Fibroblast of villous mesenchyme (primary cell): Measurements from ENCODE around the gene CFDP1. TPM values are rescaled to one million over a fixed set of nuclear protein-coding genes. Genes with fewer than 3 reads are reported as not detected.
A peak's percentile ranks its signal among the peaks of the same experiment; 100 is the strongest.

Experiments
- DNase-seq: peaks from one replicate; pipeline ENCODE4 v3.0.0-alpha.2; 2010; ENCODE audit warnings: low read depth
- H3K4me3 ChIP-seq: 2 replicates; pipeline ENCODE4 v1.5.1; 2011; ENCODE audit warnings: low read depth, mild to moderate bottlenecking, low read length
- total RNA-seq: library from RNA; depleted of rRNA; stranded (reverse); fragments of >200 nt; gene quantifications from 2 replicates; pipeline ENCODE4 v1.2.3, GENCODE V29; 2012
- TF ChIP-seq, protein P1 (sequence below): IDR thresholded peaks from 2 replicates; pipeline ENCODE4 v1.5.1; 2012; ENCODE audit warnings: low read depth, mild to moderate bottlenecking, low read length; ENCODE audit not compliant: insufficient read depth

CFDP1 gene
- total RNA-seq, 1 donor: 39.7 TPM

DNA sequence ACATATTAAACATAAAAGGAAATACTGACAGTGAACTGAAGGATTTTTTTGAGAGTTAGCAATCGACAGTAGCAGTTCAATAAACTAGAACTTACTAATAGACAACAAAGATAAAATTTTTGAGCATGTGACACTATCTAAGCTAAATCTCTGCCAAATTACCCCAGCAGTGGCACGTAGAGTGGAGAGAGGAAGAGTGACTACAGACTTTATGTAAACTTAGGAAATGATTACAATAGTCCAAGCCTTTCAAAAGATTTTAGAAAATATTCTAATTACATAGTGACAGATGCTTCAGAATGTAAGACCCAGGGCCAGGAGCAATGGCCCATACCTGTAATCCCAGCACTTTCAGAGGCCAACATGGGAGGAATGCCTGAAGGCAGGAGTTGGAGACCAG is 52.4 kb downstream of the CFDP1 start:
- H3K4me3 ChIP-seq: no peak overlapping the region
- TF ChIP-seq, protein P1, sequence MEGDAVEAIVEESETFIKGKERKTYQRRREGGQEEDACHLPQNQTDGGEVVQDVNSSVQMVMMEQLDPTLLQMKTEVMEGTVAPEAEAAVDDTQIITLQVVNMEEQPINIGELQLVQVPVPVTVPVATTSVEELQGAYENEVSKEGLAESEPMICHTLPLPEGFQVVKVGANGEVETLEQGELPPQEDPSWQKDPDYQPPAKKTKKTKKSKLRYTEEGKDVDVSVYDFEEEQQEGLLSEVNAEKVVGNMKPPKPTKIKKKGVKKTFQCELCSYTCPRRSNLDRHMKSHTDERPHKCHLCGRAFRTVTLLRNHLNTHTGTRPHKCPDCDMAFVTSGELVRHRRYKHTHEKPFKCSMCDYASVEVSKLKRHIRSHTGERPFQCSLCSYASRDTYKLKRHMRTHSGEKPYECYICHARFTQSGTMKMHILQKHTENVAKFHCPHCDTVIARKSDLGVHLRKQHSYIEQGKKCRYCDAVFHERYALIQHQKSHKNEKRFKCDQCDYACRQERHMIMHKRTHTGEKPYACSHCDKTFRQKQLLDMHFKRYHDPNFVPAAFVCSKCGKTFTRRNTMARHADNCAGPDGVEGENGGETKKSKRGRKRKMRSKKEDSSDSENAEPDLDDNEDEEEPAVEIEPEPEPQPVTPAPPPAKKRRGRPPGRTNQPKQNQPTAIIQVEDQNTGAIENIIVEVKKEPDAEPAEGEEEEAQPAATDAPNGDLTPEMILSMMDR: no peak
- peak; percentile 52 for DNase-seq

DNA sequence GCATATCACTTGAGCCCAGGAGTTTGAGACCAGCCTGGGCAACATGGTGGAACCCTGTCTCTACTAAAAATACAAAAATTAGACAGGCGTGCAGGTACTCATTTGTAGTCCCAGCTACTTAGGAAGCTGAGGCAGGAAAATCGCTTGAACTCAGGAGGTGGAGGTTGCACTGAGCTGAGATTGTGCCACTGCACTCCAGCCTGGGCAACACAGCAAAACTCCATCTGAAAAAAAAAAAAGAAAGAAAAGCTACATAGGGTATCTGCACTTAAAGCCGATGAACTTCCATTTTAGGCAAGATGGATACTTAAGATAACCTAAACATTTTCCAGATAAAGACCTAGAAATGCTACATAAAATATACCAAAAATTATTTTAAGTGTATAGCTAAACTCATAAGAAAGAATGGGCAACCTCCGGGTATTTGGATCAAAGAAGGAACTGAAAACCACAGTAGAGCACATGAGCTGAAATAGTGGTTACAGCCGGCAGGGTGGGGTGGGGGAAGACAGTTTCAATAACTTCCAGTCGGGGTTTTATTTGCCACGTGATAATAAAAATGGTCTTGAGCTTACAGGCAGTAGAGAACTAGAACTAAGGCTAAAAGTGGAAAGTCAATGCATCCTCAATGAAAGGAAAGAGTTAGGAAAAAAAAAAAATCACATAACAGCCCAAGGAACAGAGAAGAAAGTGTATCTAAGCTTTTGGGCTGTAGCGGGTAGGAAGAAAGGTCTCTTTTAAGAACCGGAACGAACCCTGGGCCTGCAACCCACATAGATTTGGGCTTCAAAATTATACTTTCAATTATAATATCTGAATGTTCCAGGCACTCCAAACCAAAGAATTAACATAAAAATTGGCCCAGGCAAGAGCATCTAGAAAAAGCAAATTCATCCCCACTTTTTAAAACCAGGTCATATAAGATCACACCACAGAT is 53.1 kb downstream of the CFDP1 start:
- peak; percentile 20 for DNase-seq
- no peak overlapping the region for H3K4me3 ChIP-seq
- TF ChIP-seq, protein P1: no peak

DNA sequence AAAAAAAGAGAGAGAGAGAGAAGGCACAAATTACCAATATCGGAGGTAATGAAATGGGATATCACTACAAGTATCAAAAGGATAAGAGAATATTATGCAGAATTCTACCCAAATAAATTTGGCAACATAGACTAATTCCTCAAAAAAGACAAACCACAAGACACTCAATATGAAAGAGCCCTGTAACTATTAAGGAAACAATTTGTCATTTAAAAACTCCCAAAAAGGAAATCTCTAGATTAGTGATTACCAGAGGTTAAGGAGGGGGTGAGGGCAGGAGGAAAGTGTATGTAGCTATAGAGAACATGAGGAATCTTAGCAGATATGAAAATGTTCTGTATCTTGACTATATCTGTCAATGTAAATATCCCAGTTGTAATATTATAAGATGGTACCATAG is 54.0 kb downstream of the CFDP1 start:
- TF ChIP-seq, protein P1: no peak
- H3K4me3 ChIP-seq: no peak overlapping the region
- no peak for DNase-seq

- H3K4me3 ChIP-seq: no peak overlapping the region
Observed at GRCh38 chr16:75378616-75379015, 54.7 kb downstream of the CFDP1 start.

DNA sequence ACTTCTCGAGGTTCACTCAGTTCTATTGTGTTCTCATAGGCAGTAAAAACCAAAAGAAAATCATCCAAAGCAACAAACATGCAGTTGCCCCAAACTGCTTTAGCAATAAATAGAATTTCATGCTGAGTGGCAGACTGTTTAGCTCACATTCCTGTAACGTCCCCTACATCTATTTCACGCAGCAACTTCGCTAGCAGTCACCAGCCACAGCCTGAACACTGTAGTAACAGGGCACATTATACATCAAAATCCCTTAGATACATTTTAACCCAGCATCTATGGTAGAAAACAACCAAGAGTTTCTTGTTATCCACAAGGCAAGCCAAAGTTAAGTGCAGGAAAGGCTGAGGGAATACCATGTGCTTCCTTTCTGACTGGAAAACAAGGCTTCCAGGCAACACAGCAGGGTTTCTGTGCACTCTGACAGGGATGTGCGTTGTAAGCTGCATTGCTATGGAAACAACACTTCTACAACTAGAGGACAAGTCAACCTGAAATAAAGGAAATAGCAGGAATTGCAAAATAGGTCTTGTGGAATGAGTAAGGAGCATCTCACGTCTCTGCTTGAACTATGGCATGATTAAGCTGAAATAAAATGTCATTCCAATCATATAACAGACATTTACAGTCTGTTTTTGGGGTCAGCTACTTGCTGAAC is 55.4 kb downstream of the CFDP1 start:
- TF ChIP-seq, protein P1: no peak
- peak; percentile 95 for DNase-seq
- H3K4me3 ChIP-seq: no peak overlapping the region

More at GRCh38 chr16:75378616-75379015, 54.7 kb downstream of the CFDP1 start:
- DNase-seq: peak; percentile 80
- TF ChIP-seq, protein P1: no peak

DNA sequence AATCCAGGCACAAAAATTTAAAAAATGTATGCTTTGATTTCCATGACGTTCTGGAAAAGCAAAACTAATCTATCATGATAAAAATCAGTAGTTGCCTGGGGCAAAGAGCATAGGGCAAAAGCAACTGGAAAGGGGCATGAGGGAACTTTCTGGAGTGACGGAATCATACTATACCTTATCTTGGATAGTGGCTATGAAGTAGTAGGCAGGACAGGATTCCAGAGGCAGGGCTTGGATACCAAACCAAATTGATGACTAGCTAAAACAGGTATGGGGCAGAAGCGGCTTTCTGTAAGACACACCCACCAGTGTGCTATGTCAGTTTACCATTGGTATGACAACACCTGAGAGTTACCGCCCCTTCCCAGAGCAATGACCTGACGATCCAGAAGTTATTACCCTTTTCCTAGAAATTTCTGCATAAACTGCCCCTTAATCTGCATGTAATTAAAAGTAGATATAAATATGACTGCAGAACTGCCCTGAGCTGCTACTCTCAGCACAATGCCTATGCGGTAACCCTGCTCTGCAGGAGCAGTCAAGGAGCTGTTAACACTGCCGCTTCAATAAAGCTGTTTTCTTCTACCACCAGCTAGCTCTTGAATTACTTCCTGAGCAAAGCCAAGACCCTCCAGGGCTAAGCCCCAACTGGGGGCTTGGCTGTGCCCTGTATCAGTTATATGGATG is 56.7 kb downstream of the CFDP1 start:
- DNase-seq: no peak
- H3K4me3 ChIP-seq: no peak overlapping the region
- TF ChIP-seq, protein P1: no peak
